ENCODE results near the gene DHRS9. TPM values are rescaled to one million over a fixed set of nuclear protein-coding genes. Genes with fewer than 3 reads are reported as not detected.

DHRS9 gene
- total and polyA plus RNA-seq, 2 of the 4 experiments (the other 2 are of a cell fraction), result not detected

DNA sequence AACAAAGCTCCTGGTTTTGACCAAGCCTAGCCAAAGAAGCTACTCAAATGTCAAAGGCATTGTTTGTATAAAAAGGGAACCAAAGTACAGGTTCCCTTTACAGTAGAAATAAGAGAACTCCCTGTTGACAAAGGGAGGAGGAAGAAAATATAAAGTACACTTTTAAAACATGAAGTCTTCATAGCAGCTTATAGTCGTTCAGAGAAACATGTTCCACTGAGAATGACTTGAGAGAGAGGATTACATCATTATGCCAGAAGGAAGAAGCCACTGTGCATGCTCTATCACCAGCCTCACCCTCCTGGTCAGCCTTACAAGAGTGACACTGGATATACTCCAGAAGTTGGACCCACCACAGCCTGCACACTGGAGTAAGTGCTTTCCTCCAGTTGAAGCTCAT, 2.5 kb upstream of the DHRS9 start:
- no peaks in the 10 kb centered on the region for H3K4me1 ChIP-seq (ENCODE audit: control insufficient read depth, insufficient read depth, low read length)
- no peak overlapping the region for H3K18ac ChIP-seq (ENCODE audit: low read depth, low read length)
- no peak overlapping the region for H3K14ac ChIP-seq (replicated peaks; ENCODE audit: low read depth, low read length)
- H3K23ac ChIP-seq (ENCODE audit: low read depth, low read length), result no peak overlapping the region
- no peak overlapping the region for H3K27ac ChIP-seq (ENCODE audit: insufficient read depth, low read length)
- H2AFZ ChIP-seq (replicated peaks; ENCODE audit: low read length, poor library complexity), result no peak overlapping the region
- no peak overlapping the region for H3K4me2 ChIP-seq (ENCODE audit: low read depth, low read length)
- dilution Hi-C loops (cut with HindIII; ENCODE audit: low sequenced_read_pairs, unreplicated experiment) (no loop called here), in situ Hi-C loops (cut with MboI; ENCODE audit: low sequenced_read_pairs) (no loop called here), intact Hi-C loops (cut with micrococcal nuclease) (no loop called here)
- H3K36me3 ChIP-seq (ENCODE audit: control insufficient read depth, insufficient read depth, low read length), result no peaks in the 10 kb centered on the region
- H3K56ac ChIP-seq (ENCODE audit: extremely low read depth, insufficient read depth, low read length), result no peak overlapping the region
- H2AK5ac ChIP-seq (ENCODE audit: low read depth, low read length), result no peak overlapping the region
- no peak overlapping the region for H3K4me3 ChIP-seq (ENCODE audit: insufficient read depth, low read depth, low read length)
- no peak overlapping the region for H3K4ac ChIP-seq (ENCODE audit: low read depth, low read length)
- no TSS peak for BruUV-seq (replicated peaks)
- DNase-seq (no peak), ATAC-seq (ENCODE audit: low read depth) (no peak)
- H4K91ac ChIP-seq (ENCODE audit: insufficient read depth, low read depth, low read length), result no peak overlapping the region
- H2BK5ac ChIP-seq (ENCODE audit: low read depth, low read length, poor library complexity, severe bottlenecking), result no peak overlapping the region
- H3K27me3 ChIP-seq (ENCODE audit: control insufficient read depth, insufficient read depth, low read length), result no peaks in the 10 kb centered on the region
- no peaks in the 10 kb centered on the region for H3K9me1 ChIP-seq (ENCODE audit: insufficient read depth, low read length)
- ChIA-PET POLR2A (ENCODE audit: unreplicated experiment) (no interaction called here), CTCF (no interaction called here)
- no peaks in the 10 kb centered on the region for H4K20me1 ChIP-seq (ENCODE audit: insufficient read depth, low read length)
- H2BK20ac ChIP-seq (ENCODE audit: low read depth, low read length), result no peak overlapping the region
- no peak overlapping the region for H2AK9ac ChIP-seq (replicated peaks; ENCODE audit: low read depth, low read length, poor library complexity)
- no peak overlapping the region for H3K9ac ChIP-seq (ENCODE audit: low read depth, low read length)
- TF ChIP-seq NFE2L2 (IDR thresholded peaks at IDR 0.05; ENCODE audit: low read depth, low read length), result no peak
- TF ChIP-seq CHD1 (IDR thresholded peaks at IDR 0.05; ENCODE audit: low read depth, low read length), result no peak
- no peak for TF ChIP-seq MAZ (IDR thresholded peaks at IDR 0.05; ENCODE audit: borderline replicate concordance, low read depth, low read length)
- no peak for TF ChIP-seq CEBPB (IDR thresholded peaks at IDR 0.05; ENCODE audit: low read depth, low read length)
- TF ChIP-seq BHLHE40 (IDR thresholded peaks at IDR 0.05; ENCODE audit: low read depth, low read length), result no peak
- no peak for TF ChIP-seq RAD21 (IDR thresholded peaks at IDR 0.05; ENCODE audit: low read length)
- no peak overlapping the region for H4K8ac ChIP-seq (ENCODE audit: low read depth in 2 of 2, low read length in 2 of 2)
- no peak overlapping the region for H4K5ac ChIP-seq (ENCODE audit: low read depth, low read length)
- no peak overlapping the region for H2BK15ac ChIP-seq (ENCODE audit: low read depth, low read length)
- H3K79me1 ChIP-seq (ENCODE audit: low read depth in 1 of 2, low read length in 2 of 2), result no peaks in the 10 kb centered on the region
- H3K9me3 ChIP-seq (ENCODE audit: control insufficient read depth, insufficient read depth, low read length), result 0 out of 2 replicates have a peak, but pooled peaks cover 2% of the 10 kb centered on the region
- H2BK120ac ChIP-seq (ENCODE audit: low read depth, low read length), result no peak overlapping the region
- no CpG with 5 or more reads among the region's 1 CpG for WGBS, 2 experiments (ENCODE audit: extremely low coverage in 2 of 2, insufficient read length in 1 of 2)
